DMS79 treated with DMSO at 0.1 percent for 48 hours (cell line): ENCODE measurements around the gene MAMDC4.

Experiments used
- DNase-seq: peaks from one replicate; lab custom pipeline; 2025; lab: John Stamatoyannopoulos, UW

MAMDC4 gene

GRCh38 chr9:136890661-136891060 is 38.5 kb downstream of the MAMDC4 start:
- no peak for DNase-seq

GRCh38 chr9:136896027-136896426 is 43.9 kb downstream of the MAMDC4 start:
- DNase-seq = no peak

- DNase-seq = no peak
These were observed 46.4 kb downstream of the MAMDC4 start for GRCh38 chr9:136898483-136899100.

GRCh38 chr9:136899196-136899595 is 47.0 kb downstream of the MAMDC4 start:
- no peak for DNase-seq

GRCh38 chr9:136900556-136900955 is 48.4 kb downstream of the MAMDC4 start:
- DNase-seq = no peak

GRCh38 chr9:136900988-136901515 is 48.9 kb downstream of the MAMDC4 start:
- no peak for DNase-seq

- no peak for DNase-seq
These were observed 49.5 kb downstream of the MAMDC4 start for GRCh38 chr9:136901516-136902258.

GRCh38 chr9:136902259-136902821 is 50.2 kb downstream of the MAMDC4 start:
- no peak for DNase-seq

- no peak for DNase-seq
These were observed 51.0 kb downstream of the MAMDC4 start for GRCh38 chr9:136903041-136903554.

GRCh38 chr9:136906266-136906665 is 54.1 kb downstream of the MAMDC4 start:
- DNase-seq = no peak

GRCh38 chr9:136907011-136907914 is 55.1 kb downstream of the MAMDC4 start:
- DNase-seq = no peak
